WTC11 (cell line): ENCODE data around the gene SHANK1. TPM values are rescaled to one million over a fixed set of nuclear protein-coding genes. Genes with fewer than 3 reads are reported as not detected.

ENCODE experiments used
- ATAC-seq: fragments of 200-7000 bp; cut with Tn5 transposase; 2 replicates; pipeline ENCODE4 v1.10.0; 2021; ENCODE audit warnings: mild to moderate bottlenecking, moderate library complexity
- CTCF ChIA-PET: fragments of 300-600 bp; sonication (Branson Sonifier 250); formaldehyde crosslinking; loops from one replicate; lab custom pipeline; 2021; ENCODE audit warnings: antibody characterized with exemption; lab: Charles Lee
- POLR2A ChIA-PET: fragments of 350-600 bp; sonication (Branson Sonifier 250); formaldehyde crosslinking; loops from one replicate; lab custom pipeline; 2021; ENCODE audit warnings: antibody characterized with exemption; lab: Charles Lee
- DNase-seq: peaks from one replicate; pipeline ENCODE4 v3.0.0; 2021; ENCODE audit warnings: low spot score
- H3K27ac Mint-ChIP-seq: 2 replicates; pipeline ENCODE4 v1.8.0; 2021; ENCODE audit warnings: mixed read lengths
- H3K27me3 Mint-ChIP-seq: 2 replicates; pipeline ENCODE4 v1.8.0; 2021; ENCODE audit warnings: low read depth, mild to moderate bottlenecking, moderate library complexity, mixed read lengths
- H3K36me3 Mint-ChIP-seq: 2 replicates; pipeline ENCODE4 v1.8.0; 2021; ENCODE audit warnings: mixed read lengths
- H3K4me1 Mint-ChIP-seq: 2 replicates; pipeline ENCODE4 v1.8.0; 2022; ENCODE audit warnings: mixed read lengths
- H3K4me3 Mint-ChIP-seq: 2 replicates; pipeline ENCODE4 v1.8.0; 2021; ENCODE audit warnings: mild to moderate bottlenecking, moderate library complexity, mixed read lengths
- H3K9me3 Mint-ChIP-seq: 2 replicates; pipeline ENCODE4 v1.8.0; 2021; ENCODE audit warnings: mixed read lengths
- CREM ChIP-seq: sonication (generic); formaldehyde crosslinking; IDR thresholded peaks from 2 replicates; pipeline ENCODE4 v1.8.1; 2022; ENCODE audit warnings: mild to moderate bottlenecking, missing genetic modification reagents, moderate library complexity
- ETV6 ChIP-seq: sonication (generic); formaldehyde crosslinking; IDR thresholded peaks from 2 replicates; pipeline ENCODE4 v1.8.1; 2022; ENCODE audit warnings: mild to moderate bottlenecking, missing genetic modification reagents
- JUN ChIP-seq: sonication (generic); formaldehyde crosslinking; IDR thresholded peaks from 2 replicates; pipeline ENCODE4 v1.8.0; 2023; ENCODE audit warnings: mild to moderate bottlenecking, missing genetic modification reagents
- NFATC4 ChIP-seq: fragments of 250-450 bp; sonication (Bioruptor Pico); IDR thresholded peaks from 2 replicates; pipeline ENCODE4 v1.9.0; 2021; ENCODE audit warnings: mild to moderate bottlenecking
- NR1H2 ChIP-seq: sonication (generic); formaldehyde crosslinking; IDR thresholded peaks from 2 replicates; pipeline ENCODE4 v1.9.0; 2021; ENCODE audit warnings: mild to moderate bottlenecking, moderate library complexity, missing genetic modification reagents
- NR2C2 ChIP-seq: sonication (generic); formaldehyde crosslinking; IDR thresholded peaks from 2 replicates; pipeline ENCODE4 v1.8.0; 2022; ENCODE audit warnings: mild to moderate bottlenecking, missing genetic modification reagents
- RELA ChIP-seq: sonication (generic); formaldehyde crosslinking; IDR thresholded peaks from 2 replicates; pipeline ENCODE4 v1.8.1; 2022; ENCODE audit warnings: missing genetic modification reagents, mild to moderate bottlenecking, borderline replicate concordance
- SOX15 ChIP-seq: fragments of 250-450 bp; sonication (Bioruptor Pico); IDR thresholded peaks from 2 replicates; pipeline ENCODE4 v1.9.0; 2021; ENCODE audit warnings: mild to moderate bottlenecking
- ZNF121 ChIP-seq: sonication (generic); formaldehyde crosslinking; IDR thresholded peaks from 2 replicates; pipeline ENCODE4 v1.8.0; 2023; ENCODE audit warnings: missing genetic modification reagents
- total RNA-seq: library from RNA; stranded (reverse); gene quantifications from 3 replicates; pipeline ENCODE4 v1.2.3, GENCODE V29; 2021
- TF ChIP-seq, protein P1 (sequence below): sonication (generic); formaldehyde crosslinking; IDR thresholded peaks from 2 replicates; pipeline ENCODE4 v1.8.0; 2022; ENCODE audit warnings: mild to moderate bottlenecking, missing genetic modification reagents
- TF ChIP-seq, protein P2 (sequence below): sonication (generic); formaldehyde crosslinking; IDR thresholded peaks from 2 replicates; pipeline ENCODE4 v1.8.1; 2022; ENCODE audit warnings: low read depth, mild to moderate bottlenecking, moderate library complexity, missing genetic modification reagents, borderline replicate concordance
- TF ChIP-seq, protein P3 (sequence below): sonication (generic); formaldehyde crosslinking; IDR thresholded peaks from 2 replicates; pipeline ENCODE4 v1.8.1; 2023; ENCODE audit warnings: mild to moderate bottlenecking, moderate library complexity, missing genetic modification reagents
- TF ChIP-seq, protein P4 (sequence below): sonication (generic); formaldehyde crosslinking; IDR thresholded peaks from 2 replicates; pipeline ENCODE4 v1.8.0; 2022; ENCODE audit warnings: mild to moderate bottlenecking, missing genetic modification reagents
- TF ChIP-seq, protein P5 (sequence below): fragments of 250-450 bp; sonication (Bioruptor Pico); IDR thresholded peaks from 2 replicates; pipeline ENCODE4 v1.8.0; 2021; ENCODE audit warnings: mild to moderate bottlenecking
- TF ChIP-seq, protein P6 (sequence below): sonication (generic); formaldehyde crosslinking; conservative IDR thresholded peaks from 2 replicates; pipeline ENCODE4 v1.8.1; 2023; ENCODE audit warnings: mild to moderate bottlenecking, low read depth, missing genetic modification reagents, moderate library complexity
- TF ChIP-seq, protein P7 (sequence below): sonication (generic); formaldehyde crosslinking; IDR thresholded peaks from 2 replicates; pipeline ENCODE4 v1.8.1; 2022; ENCODE audit warnings: mild to moderate bottlenecking, missing genetic modification reagents, moderate library complexity, borderline replicate concordance
- TF ChIP-seq, protein P8 (sequence below): sonication (generic); formaldehyde crosslinking; IDR thresholded peaks from 2 replicates; pipeline ENCODE4 v1.8.0; 2022; ENCODE audit warnings: mild to moderate bottlenecking, missing genetic modification reagents

Gene SHANK1
- total RNA-seq, 1 experiment from 2014 or later, result 8.7 TPM

DNA sequence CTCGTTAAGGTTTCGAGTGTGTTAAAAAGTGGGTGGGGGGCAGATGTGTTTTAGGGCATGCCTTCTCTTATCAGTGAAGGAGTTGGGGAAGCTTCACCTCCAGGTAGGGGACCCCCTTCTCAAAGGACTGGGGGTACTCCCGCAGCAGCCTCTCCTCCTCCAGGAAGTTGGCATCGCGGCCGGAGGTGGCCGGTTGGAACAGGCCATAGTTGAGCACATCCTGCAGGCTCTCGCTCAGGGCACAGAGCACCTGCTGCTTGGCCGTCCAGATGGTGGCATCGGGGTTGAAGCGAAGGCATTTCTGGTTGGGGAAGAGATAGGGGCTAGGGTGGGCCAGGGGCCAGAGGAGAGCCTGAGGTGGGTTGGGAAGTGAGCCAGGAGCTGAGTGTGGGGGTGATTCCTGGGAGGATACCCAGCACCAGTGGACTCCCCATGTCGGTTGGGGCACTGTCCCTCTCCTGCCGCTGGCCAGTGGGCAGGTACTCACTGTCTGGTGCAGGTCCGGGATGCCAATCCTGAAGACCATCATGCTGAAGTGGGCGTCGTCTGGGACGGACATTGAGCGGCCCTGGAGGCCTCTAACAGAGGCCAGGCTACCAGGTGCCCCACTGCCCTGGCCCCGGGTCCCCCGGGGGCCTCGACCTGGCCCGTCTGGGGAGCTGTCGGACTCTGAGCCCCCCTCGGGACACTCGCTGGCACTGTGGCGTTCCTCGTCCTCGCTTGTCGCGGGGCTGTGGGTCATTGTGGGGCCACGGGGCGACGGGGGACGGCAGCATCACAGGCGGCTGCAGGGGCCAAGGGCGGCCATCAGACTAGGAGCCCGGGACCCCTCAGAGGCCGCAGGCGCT is 3.2 kb downstream of the SHANK1 start:
- ChIA-PET POLR2A (interaction anchor here (1.0 kb wide), 1 partner anchor 76 kb away, joined by 3 read pairs; no protein-coding TSS in a partner anchor), CTCF (interaction anchor here (0.6 to 1.9 kb wide), 8 partner anchors 8 to 1872 kb away, joined by 3 to 11 read pairs (median 6); no protein-coding TSS in a partner anchor)
- Mint-ChIP-seq H3K4me3 (no peak overlapping the region), H3K27me3 (peaks cover 31% of the 10 kb centered on the region), H3K27ac (no peak overlapping the region), H3K4me1 (peaks cover 27% of the 10 kb centered on the region), H3K36me3 (no peaks in the 10 kb centered on the region), H3K9me3 (no peaks in the 10 kb centered on the region)
- no peak for TF ChIP-seq NR2C2 (CRISPR knock-in tag)
- no peak for TF ChIP-seq CREM (CRISPR knock-in tag)
- TF ChIP-seq, protein P1, sequence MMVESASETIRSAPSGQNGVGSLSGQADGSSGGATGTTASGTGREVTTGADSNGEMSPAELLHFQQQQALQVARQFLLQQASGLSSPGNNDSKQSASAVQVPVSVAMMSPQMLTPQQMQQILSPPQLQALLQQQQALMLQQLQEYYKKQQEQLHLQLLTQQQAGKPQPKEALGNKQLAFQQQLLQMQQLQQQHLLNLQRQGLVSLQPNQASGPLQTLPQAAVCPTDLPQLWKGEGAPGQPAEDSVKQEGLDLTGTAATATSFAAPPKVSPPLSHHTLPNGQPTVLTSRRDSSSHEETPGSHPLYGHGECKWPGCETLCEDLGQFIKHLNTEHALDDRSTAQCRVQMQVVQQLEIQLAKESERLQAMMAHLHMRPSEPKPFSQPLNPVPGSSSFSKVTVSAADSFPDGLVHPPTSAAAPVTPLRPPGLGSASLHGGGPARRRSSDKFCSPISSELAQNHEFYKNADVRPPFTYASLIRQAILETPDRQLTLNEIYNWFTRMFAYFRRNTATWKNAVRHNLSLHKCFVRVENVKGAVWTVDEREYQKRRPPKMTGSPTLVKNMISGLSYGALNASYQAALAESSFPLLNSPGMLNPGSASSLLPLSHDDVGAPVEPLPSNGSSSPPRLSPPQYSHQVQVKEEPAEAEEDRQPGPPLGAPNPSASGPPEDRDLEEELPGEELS, result no peak
- TF ChIP-seq, protein P2, sequence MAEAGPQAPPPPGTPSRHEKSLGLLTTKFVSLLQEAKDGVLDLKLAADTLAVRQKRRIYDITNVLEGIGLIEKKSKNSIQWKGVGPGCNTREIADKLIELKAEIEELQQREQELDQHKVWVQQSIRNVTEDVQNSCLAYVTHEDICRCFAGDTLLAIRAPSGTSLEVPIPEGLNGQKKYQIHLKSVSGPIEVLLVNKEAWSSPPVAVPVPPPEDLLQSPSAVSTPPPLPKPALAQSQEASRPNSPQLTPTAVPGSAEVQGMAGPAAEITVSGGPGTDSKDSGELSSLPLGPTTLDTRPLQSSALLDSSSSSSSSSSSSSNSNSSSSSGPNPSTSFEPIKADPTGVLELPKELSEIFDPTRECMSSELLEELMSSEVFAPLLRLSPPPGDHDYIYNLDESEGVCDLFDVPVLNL (CRISPR knock-in tag), result no peak
- TF ChIP-seq, protein P3, sequence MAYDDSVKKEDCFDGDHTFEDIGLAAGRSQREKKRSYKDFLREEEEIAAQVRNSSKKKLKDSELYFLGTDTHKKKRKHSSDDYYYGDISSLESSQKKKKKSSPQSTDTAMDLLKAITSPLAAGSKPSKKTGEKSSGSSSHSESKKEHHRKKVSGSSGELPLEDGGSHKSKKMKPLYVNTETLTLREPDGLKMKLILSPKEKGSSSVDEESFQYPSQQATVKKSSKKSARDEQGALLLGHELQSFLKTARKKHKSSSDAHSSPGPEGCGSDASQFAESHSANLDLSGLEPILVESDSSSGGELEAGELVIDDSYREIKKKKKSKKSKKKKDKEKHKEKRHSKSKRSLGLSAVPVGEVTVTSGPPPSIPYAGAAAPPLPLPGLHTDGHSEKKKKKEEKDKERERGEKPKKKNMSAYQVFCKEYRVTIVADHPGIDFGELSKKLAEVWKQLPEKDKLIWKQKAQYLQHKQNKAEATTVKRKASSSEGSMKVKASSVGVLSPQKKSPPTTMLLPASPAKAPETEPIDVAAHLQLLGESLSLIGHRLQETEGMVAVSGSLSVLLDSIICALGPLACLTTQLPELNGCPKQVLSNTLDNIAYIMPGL (CRISPR knock-in tag), result no peak
- TF ChIP-seq, protein P4, sequence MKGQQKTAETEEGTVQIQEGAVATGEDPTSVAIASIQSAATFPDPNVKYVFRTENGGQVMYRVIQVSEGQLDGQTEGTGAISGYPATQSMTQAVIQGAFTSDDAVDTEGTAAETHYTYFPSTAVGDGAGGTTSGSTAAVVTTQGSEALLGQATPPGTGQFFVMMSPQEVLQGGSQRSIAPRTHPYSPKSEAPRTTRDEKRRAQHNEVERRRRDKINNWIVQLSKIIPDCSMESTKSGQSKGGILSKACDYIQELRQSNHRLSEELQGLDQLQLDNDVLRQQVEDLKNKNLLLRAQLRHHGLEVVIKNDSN (CRISPR knock-in tag), result no peak
- no peak for DNase-seq
- no peak for ATAC-seq

DNA sequence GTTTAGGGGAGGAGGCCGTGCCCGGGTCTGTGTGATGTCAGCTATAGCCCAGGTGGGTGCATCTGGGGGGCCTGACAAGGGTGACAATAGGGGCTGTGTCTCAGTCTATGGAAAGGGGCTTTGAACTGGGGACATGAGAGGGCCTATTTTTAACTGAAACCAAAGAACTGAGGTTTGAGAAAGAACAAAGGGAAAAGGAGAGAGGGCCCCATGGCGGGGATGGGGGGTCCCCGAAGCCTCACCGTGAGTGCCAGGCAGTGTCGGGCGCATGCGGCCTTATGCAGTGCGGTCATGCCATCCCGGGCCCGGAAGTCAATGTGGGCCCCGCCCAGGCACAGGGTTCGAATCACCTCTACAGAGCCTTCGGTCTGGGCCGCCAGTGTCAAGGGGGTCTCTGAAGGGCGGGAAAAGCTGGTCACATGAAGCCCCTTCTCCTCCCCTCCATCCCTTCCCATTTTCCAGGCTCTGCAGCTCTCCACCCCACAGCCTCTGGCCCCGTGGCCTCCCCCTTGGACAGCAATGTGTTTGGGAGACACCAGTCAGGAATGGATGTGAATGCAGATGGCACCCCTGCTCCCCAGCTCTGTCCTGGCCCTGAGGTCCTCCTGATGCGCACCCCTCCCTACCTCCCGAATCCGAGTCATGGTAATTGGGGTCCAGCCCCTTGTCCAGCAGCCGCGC is 5.9 kb downstream of the SHANK1 start:
- Mint-ChIP-seq H3K36me3 (no peaks in the 10 kb centered on the region), H3K27me3 (peaks cover 29% of the 10 kb centered on the region), H3K9me3 (no peaks in the 10 kb centered on the region), H3K4me3 (no peak overlapping the region), H3K4me1 (peaks cover 16% of the 10 kb centered on the region), H3K27ac (no peak overlapping the region)
- POLR2A ChIA-PET, result no interaction called here
- DNase-seq (no peak), ATAC-seq (no peak)
- CTCF ChIA-PET, result interaction anchor here (0.5 to 3.4 kb wide), 7 partner anchors 10 to 157 kb away, joined by 3 to 18 read pairs (median 5); no protein-coding TSS in a partner anchor
- TF ChIP-seq NR1H2 (CRISPR knock-in tag) (no peak), ZNF121 (CRISPR knock-in tag) (no peak), NFATC4 (CRISPR knock-in tag) (no peak), RELA (CRISPR knock-in tag) (no peak), JUN (CRISPR knock-in tag) (no peak), SOX15 (CRISPR knock-in tag) (no peak), ETV6 (no peak)
- TF ChIP-seq, protein P5, sequence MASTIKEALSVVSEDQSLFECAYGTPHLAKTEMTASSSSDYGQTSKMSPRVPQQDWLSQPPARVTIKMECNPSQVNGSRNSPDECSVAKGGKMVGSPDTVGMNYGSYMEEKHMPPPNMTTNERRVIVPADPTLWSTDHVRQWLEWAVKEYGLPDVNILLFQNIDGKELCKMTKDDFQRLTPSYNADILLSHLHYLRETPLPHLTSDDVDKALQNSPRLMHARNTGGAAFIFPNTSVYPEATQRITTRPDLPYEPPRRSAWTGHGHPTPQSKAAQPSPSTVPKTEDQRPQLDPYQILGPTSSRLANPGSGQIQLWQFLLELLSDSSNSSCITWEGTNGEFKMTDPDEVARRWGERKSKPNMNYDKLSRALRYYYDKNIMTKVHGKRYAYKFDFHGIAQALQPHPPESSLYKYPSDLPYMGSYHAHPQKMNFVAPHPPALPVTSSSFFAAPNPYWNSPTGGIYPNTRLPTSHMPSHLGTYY (CRISPR knock-in tag), result no peak
- TF ChIP-seq, protein P6, sequence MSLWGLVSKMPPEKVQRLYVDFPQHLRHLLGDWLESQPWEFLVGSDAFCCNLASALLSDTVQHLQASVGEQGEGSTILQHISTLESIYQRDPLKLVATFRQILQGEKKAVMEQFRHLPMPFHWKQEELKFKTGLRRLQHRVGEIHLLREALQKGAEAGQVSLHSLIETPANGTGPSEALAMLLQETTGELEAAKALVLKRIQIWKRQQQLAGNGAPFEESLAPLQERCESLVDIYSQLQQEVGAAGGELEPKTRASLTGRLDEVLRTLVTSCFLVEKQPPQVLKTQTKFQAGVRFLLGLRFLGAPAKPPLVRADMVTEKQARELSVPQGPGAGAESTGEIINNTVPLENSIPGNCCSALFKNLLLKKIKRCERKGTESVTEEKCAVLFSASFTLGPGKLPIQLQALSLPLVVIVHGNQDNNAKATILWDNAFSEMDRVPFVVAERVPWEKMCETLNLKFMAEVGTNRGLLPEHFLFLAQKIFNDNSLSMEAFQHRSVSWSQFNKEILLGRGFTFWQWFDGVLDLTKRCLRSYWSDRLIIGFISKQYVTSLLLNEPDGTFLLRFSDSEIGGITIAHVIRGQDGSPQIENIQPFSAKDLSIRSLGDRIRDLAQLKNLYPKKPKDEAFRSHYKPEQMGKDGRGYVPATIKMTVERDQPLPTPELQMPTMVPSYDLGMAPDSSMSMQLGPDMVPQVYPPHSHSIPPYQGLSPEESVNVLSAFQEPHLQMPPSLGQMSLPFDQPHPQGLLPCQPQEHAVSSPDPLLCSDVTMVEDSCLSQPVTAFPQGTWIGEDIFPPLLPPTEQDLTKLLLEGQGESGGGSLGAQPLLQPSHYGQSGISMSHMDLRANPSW (CRISPR knock-in tag), result no peak
- TF ChIP-seq, protein P7, sequence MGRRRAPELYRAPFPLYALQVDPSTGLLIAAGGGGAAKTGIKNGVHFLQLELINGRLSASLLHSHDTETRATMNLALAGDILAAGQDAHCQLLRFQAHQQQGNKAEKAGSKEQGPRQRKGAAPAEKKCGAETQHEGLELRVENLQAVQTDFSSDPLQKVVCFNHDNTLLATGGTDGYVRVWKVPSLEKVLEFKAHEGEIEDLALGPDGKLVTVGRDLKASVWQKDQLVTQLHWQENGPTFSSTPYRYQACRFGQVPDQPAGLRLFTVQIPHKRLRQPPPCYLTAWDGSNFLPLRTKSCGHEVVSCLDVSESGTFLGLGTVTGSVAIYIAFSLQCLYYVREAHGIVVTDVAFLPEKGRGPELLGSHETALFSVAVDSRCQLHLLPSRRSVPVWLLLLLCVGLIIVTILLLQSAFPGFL, result no peak
- TF ChIP-seq, protein P8, sequence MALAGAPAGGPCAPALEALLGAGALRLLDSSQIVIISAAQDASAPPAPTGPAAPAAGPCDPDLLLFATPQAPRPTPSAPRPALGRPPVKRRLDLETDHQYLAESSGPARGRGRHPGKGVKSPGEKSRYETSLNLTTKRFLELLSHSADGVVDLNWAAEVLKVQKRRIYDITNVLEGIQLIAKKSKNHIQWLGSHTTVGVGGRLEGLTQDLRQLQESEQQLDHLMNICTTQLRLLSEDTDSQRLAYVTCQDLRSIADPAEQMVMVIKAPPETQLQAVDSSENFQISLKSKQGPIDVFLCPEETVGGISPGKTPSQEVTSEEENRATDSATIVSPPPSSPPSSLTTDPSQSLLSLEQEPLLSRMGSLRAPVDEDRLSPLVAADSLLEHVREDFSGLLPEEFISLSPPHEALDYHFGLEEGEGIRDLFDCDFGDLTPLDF (CRISPR knock-in tag), result no peak
